ENCODE measurements around the gene NFIA. TPM values are rescaled to one million over a fixed set of nuclear protein-coding genes. Genes with fewer than 3 reads are reported as not detected.

NFIA gene
- total and polyA plus RNA-seq, 2 donors (not counting 1 experiment from before 2014, with no cell fraction given): 5.4 to 11.0 TPM

GRCh38 chr1:61181067-61182038, 99.0 kb downstream of the NFIA start:
- H3K36me3 ChIP-seq (ENCODE audit: control insufficient read depth, insufficient read depth, low read length): no peaks in the 10 kb centered on the region
- H3K27me3 ChIP-seq (ENCODE audit: control insufficient read depth, insufficient read depth, low read length): no peaks in the 10 kb centered on the region
- H4K20me1 ChIP-seq (ENCODE audit: control insufficient read depth, extremely low read depth, insufficient read depth, low read length): no peaks in the 10 kb centered on the region
- H2AFZ ChIP-seq (ENCODE audit: low read length): no peak overlapping the region
- H3K4me3 ChIP-seq (replicated peaks in 1 of 4; ENCODE audit: control extremely low read depth in 1 of 4, insufficient read depth in 1 of 4, low read depth in 3 of 4, low read length in 4 of 4): no peak overlapping the region
- H3K9ac ChIP-seq (ENCODE audit: insufficient read depth, low read length): no peak overlapping the region
- DNase-seq (ENCODE audit: low read depth in 2 of 2): no peak
- no peak overlapping the region for H3K27ac ChIP-seq (ENCODE audit: insufficient read depth, low read length)
- H3K79me2 ChIP-seq (ENCODE audit: control insufficient read depth, insufficient read depth, low read length): no peaks in the 10 kb centered on the region
- no peak overlapping the region for H3K4me2 ChIP-seq (ENCODE audit: extremely low read depth, insufficient read depth, low read length)
- peaks cover 9% of the 10 kb centered on the region for H3K4me1 ChIP-seq (ENCODE audit: control insufficient read depth, extremely low read depth, insufficient read depth, low read length)
- H3K9me3 ChIP-seq (ENCODE audit: control insufficient read depth, insufficient read depth, low read depth, low read length): no peaks in the 10 kb centered on the region
- TF ChIP-seq EZH2 (IDR thresholded peaks at IDR 0.05; ENCODE audit: low read length, missing control alignments) (no peak), CTCF (conservative IDR thresholded peaks at IDR 0.05 in 1 of 2, IDR thresholded peaks at IDR 0.05 in 1 of 2; ENCODE audit: low read depth in 1 of 2, low read length in 2 of 2) (no peak)

- no peaks in the 10 kb centered on the region for H3K9me3 ChIP-seq (ENCODE audit: control insufficient read depth, insufficient read depth, low read depth, low read length)
- no peak overlapping the region for H3K9ac ChIP-seq (ENCODE audit: insufficient read depth, low read length)
- H3K4me3 ChIP-seq (replicated peaks in 1 of 4; ENCODE audit: control extremely low read depth in 1 of 4, insufficient read depth in 1 of 4, low read depth in 3 of 4, low read length in 4 of 4): no peak overlapping the region
- TF ChIP-seq EZH2 (IDR thresholded peaks at IDR 0.05; ENCODE audit: low read length, missing control alignments): no peak
- no peak for TF ChIP-seq CTCF (conservative IDR thresholded peaks at IDR 0.05 in 1 of 2, IDR thresholded peaks at IDR 0.05 in 1 of 2; ENCODE audit: low read depth in 1 of 2, low read length in 2 of 2)
- no peaks in the 10 kb centered on the region for H3K36me3 ChIP-seq (ENCODE audit: control insufficient read depth, insufficient read depth, low read length)
- peak; percentile 45 to 53 for DNase-seq (ENCODE audit: low read depth in 2 of 2)
- H3K4me2 ChIP-seq (ENCODE audit: extremely low read depth, insufficient read depth, low read length): no peak overlapping the region
- H3K4me1 ChIP-seq (ENCODE audit: control insufficient read depth, extremely low read depth, insufficient read depth, low read length): peaks cover 9% of the 10 kb centered on the region
- H3K27me3 ChIP-seq (ENCODE audit: control insufficient read depth, insufficient read depth, low read length): no peaks in the 10 kb centered on the region
- H2AFZ ChIP-seq (ENCODE audit: low read length): no peak overlapping the region
- H4K20me1 ChIP-seq (ENCODE audit: control insufficient read depth, extremely low read depth, insufficient read depth, low read length): no peaks in the 10 kb centered on the region
- no peaks in the 10 kb centered on the region for H3K79me2 ChIP-seq (ENCODE audit: control insufficient read depth, insufficient read depth, low read length)
- H3K27ac ChIP-seq (ENCODE audit: insufficient read depth, low read length): no peak overlapping the region
Measured at GRCh38 chr1:61182049-61182448, 99.7 kb downstream of the NFIA start.

- Histone ChIP-seq H3K27ac (ENCODE audit: insufficient read depth, low read length) (no peak overlapping the region), H3K4me3 (replicated peaks in 1 of 4; ENCODE audit: control extremely low read depth in 1 of 4, insufficient read depth in 1 of 4, low read depth in 3 of 4, low read length in 4 of 4) (no peak overlapping the region), H3K79me2 (ENCODE audit: control insufficient read depth, insufficient read depth, low read length) (no peaks in the 10 kb centered on the region), H3K4me1 (ENCODE audit: control insufficient read depth, extremely low read depth, insufficient read depth, low read length) (peaks cover 9% of the 10 kb centered on the region), H4K20me1 (ENCODE audit: control insufficient read depth, extremely low read depth, insufficient read depth, low read length) (no peaks in the 10 kb centered on the region), H3K9ac (ENCODE audit: insufficient read depth, low read length) (no peak overlapping the region), H2AFZ (ENCODE audit: low read length) (no peak overlapping the region), H3K4me2 (ENCODE audit: extremely low read depth, insufficient read depth, low read length) (no peak overlapping the region), H3K9me3 (ENCODE audit: control insufficient read depth, insufficient read depth, low read depth, low read length) (no peaks in the 10 kb centered on the region), H3K36me3 (ENCODE audit: control insufficient read depth, insufficient read depth, low read length) (no peaks in the 10 kb centered on the region), H3K27me3 (ENCODE audit: control insufficient read depth, insufficient read depth, low read length) (no peaks in the 10 kb centered on the region)
- no peak for DNase-seq (ENCODE audit: low read depth in 2 of 2)
- TF ChIP-seq EZH2 (IDR thresholded peaks at IDR 0.05; ENCODE audit: low read length, missing control alignments) (no peak), CTCF (conservative IDR thresholded peaks at IDR 0.05 in 1 of 2, IDR thresholded peaks at IDR 0.05 in 1 of 2; ENCODE audit: low read depth in 1 of 2, low read length in 2 of 2) (no peak)
Measured at GRCh38 chr1:61182480-61182879, 100.1 kb downstream of the NFIA start.

All from fibroblast of lung (primary cell).